ENCODE results near the gene FAM110D.

Gene FAM110D

GRCh38 chr1:26197301-26197700 lies 38.4 kb downstream of the FAM110D start:
- Histone ChIP-seq H3K4me1 (ENCODE audit: control insufficient read depth, insufficient read depth, low read length) (no peaks in the 10 kb centered on the region), H3K4me3 (ENCODE audit: low read length in 2 of 2) (no peak overlapping the region), H3K36me3 (ENCODE audit: control insufficient read depth in 2 of 2, insufficient read depth in 2 of 2, low read length in 2 of 2) (no peaks in the 10 kb centered on the region), H3K9me3 (ENCODE audit: control insufficient read depth in 2 of 2, low read length in 2 of 2) (no peaks in the 10 kb centered on the region), H3K27ac (ENCODE audit: low read length) (no peak overlapping the region), H3K27me3 (ENCODE audit: control insufficient read depth in 1 of 2, insufficient read depth in 2 of 2, low read length in 2 of 2) (peaks cover 6 to 13% of the 10 kb centered on the region in 2 donors), H3K9ac (ENCODE audit: low read length in 2 of 2) (no peak overlapping the region)

DNA sequence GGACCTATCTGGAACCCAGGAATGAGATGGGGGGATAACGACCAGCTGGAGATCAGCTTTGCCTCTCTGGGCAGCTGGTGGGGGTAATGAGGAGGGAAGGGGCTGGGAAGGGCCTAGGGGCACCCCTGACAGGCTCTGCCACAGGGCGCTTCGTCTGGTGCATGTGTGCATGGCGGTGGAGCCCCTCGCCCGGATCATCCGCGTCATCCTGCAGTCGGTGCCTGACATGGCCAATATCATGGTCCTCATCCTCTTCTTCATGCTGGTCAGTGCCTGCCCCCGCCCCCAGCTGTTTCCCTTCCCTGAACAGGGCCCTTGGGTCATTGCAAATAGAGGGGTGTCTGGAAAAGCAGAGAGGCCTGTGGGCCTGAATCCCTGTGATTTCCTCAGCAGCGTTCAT lies 38.9 kb downstream of the FAM110D start:
- H3K27me3 ChIP-seq (ENCODE audit: control insufficient read depth in 1 of 2, insufficient read depth in 2 of 2, low read length in 2 of 2), result peaks cover 6 to 13% of the 10 kb centered on the region in 2 donors
- H3K9me3 ChIP-seq (ENCODE audit: control insufficient read depth in 2 of 2, low read length in 2 of 2), result no peaks in the 10 kb centered on the region
- no peak overlapping the region for H3K27ac ChIP-seq (ENCODE audit: low read length)
- no peaks in the 10 kb centered on the region for H3K4me1 ChIP-seq (ENCODE audit: control insufficient read depth, insufficient read depth, low read length)
- H3K4me3 ChIP-seq (ENCODE audit: low read length in 2 of 2), result no peak overlapping the region
- H3K9ac ChIP-seq (ENCODE audit: low read length in 2 of 2), result no peak overlapping the region
- no peaks in the 10 kb centered on the region for H3K36me3 ChIP-seq (ENCODE audit: control insufficient read depth in 2 of 2, insufficient read depth in 2 of 2, low read length in 2 of 2)

GRCh38 chr1:26200413-26200812 lies 41.5 kb downstream of the FAM110D start:
- Histone ChIP-seq H3K27ac (ENCODE audit: low read length) (no peak overlapping the region), H3K9ac (ENCODE audit: low read length in 2 of 2) (no peak overlapping the region), H3K4me3 (ENCODE audit: low read length in 2 of 2) (no peak overlapping the region), H3K4me1 (ENCODE audit: control insufficient read depth, insufficient read depth, low read length) (no peaks in the 10 kb centered on the region), H3K9me3 (ENCODE audit: control insufficient read depth in 2 of 2, low read length in 2 of 2) (no peaks in the 10 kb centered on the region), H3K27me3 (ENCODE audit: control insufficient read depth in 1 of 2, insufficient read depth in 2 of 2, low read length in 2 of 2) (peaks cover 6 to 16% of the 10 kb centered on the region in 2 donors), H3K36me3 (ENCODE audit: control insufficient read depth in 2 of 2, insufficient read depth in 2 of 2, low read length in 2 of 2) (no peaks in the 10 kb centered on the region)

- H3K4me1 ChIP-seq (ENCODE audit: control insufficient read depth, insufficient read depth, low read length), result no peaks in the 10 kb centered on the region
- H3K27ac ChIP-seq (ENCODE audit: low read length), result no peak overlapping the region
- H3K27me3 ChIP-seq (ENCODE audit: control insufficient read depth in 1 of 2, insufficient read depth in 2 of 2, low read length in 2 of 2), result peaks cover 4 to 10% of the 10 kb centered on the region in 2 donors
- H3K9ac ChIP-seq (ENCODE audit: low read length in 2 of 2), result no peak overlapping the region
- H3K36me3 ChIP-seq (ENCODE audit: control insufficient read depth in 2 of 2, insufficient read depth in 2 of 2, low read length in 2 of 2), result no peaks in the 10 kb centered on the region
- H3K4me3 ChIP-seq (ENCODE audit: low read length in 2 of 2), result no peak overlapping the region
- H3K9me3 ChIP-seq (ENCODE audit: control insufficient read depth in 2 of 2, low read length in 2 of 2), result no peaks in the 10 kb centered on the region
Observed at GRCh38 chr1:26203642-26204318, 44.9 kb downstream of the FAM110D start.

GRCh38 chr1:26210147-26210870 lies 51.4 kb downstream of the FAM110D start:
- no peak overlapping the region for H3K27ac ChIP-seq (ENCODE audit: low read length)

DNA sequence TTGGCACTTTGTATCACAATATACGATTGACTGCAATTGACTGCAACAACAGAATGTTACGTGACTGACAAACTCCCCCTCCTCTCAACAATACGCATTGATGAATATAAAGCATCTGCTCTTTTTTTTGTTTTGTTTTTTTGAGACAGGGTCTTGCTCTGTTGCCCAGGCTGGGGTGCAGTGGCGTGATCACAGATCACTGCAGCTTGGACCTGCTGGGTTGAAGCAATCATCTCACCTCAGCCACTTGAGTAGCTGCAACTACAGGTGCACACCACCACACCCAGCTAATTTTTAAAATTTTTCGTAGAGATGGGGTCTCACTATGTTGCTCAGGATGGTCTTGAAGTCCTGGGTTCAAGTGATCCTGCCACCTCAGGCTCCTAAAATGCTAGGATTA lies 53.8 kb downstream of the FAM110D start:
- Histone ChIP-seq H3K9ac (ENCODE audit: low read length in 2 of 2) (no peak overlapping the region), H3K4me1 (ENCODE audit: control insufficient read depth, insufficient read depth, low read length) (no peaks in the 10 kb centered on the region), H3K27me3 (ENCODE audit: control insufficient read depth in 1 of 2, insufficient read depth in 2 of 2, low read length in 2 of 2) (peaks cover 0 to 2% of the 10 kb centered on the region in 2 donors), H3K9me3 (ENCODE audit: control insufficient read depth in 2 of 2, low read length in 2 of 2) (no peaks in the 10 kb centered on the region), H3K27ac (ENCODE audit: low read length) (no peak overlapping the region), H3K36me3 (ENCODE audit: control insufficient read depth in 2 of 2, insufficient read depth in 2 of 2, low read length in 2 of 2) (no peaks in the 10 kb centered on the region), H3K4me3 (ENCODE audit: low read length in 2 of 2) (no peak overlapping the region)

More at GRCh38 chr1:26210147-26210870, 51.4 kb downstream of the FAM110D start:
- H3K27me3 ChIP-seq (ENCODE audit: control insufficient read depth in 1 of 2, insufficient read depth in 2 of 2, low read length in 2 of 2), result no peaks in the 10 kb centered on the region
- H3K4me1 ChIP-seq (ENCODE audit: control insufficient read depth, insufficient read depth, low read length), result no peaks in the 10 kb centered on the region
- no peaks in the 10 kb centered on the region for H3K9me3 ChIP-seq (ENCODE audit: control insufficient read depth in 2 of 2, low read length in 2 of 2)
- H3K9ac ChIP-seq (ENCODE audit: low read length in 2 of 2), result no peak overlapping the region
- H3K36me3 ChIP-seq (ENCODE audit: control insufficient read depth in 2 of 2, insufficient read depth in 2 of 2, low read length in 2 of 2), result no peaks in the 10 kb centered on the region
- H3K4me3 ChIP-seq (ENCODE audit: low read length in 2 of 2), result no peak overlapping the region

DNA sequence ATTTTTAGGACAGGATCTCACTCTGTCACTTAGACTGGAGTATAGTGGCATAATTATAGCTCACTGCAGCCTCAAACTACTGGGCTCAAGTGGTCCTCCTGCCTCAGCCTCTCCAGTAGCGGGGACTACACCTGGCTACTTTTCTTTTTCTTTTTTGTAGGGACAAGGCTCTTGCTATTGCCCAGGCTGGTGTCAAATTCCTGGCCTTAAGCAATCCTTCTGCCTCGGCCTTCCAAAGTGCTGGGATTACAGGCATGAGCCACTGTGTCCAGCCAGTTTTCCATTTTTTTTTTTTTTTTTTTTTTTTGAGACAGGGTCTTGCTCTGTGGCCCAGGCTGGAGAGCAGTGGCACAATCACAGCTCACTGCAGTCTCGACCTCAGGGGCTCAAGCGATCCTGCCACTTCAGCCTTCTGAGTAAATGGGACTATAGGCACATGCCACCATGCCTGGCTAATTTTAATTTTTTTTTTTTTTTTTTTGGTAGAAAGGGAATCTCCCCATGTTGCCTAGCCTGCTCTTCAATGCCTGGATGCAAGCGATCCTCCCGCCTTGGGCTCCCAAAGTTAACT lies 54.5 kb downstream of the FAM110D start:
- Histone ChIP-seq H3K9me3 (ENCODE audit: control insufficient read depth in 2 of 2, low read length in 2 of 2) (no peaks in the 10 kb centered on the region), H3K4me1 (ENCODE audit: control insufficient read depth, insufficient read depth, low read length) (no peaks in the 10 kb centered on the region), H3K4me3 (ENCODE audit: low read length in 2 of 2) (no peak overlapping the region), H3K27me3 (ENCODE audit: control insufficient read depth in 1 of 2, insufficient read depth in 2 of 2, low read length in 2 of 2) (peaks cover 0 to 2% of the 10 kb centered on the region in 2 donors), H3K36me3 (ENCODE audit: control insufficient read depth in 2 of 2, insufficient read depth in 2 of 2, low read length in 2 of 2) (no peaks in the 10 kb centered on the region), H3K27ac (ENCODE audit: low read length) (no peak overlapping the region), H3K9ac (ENCODE audit: low read length in 2 of 2) (no peak overlapping the region)
